NCI-H774 (cell line): ENCODE results near the gene BANK1.

Source experiments
- DNase-seq: peaks from one replicate; lab custom pipeline; 2025; lab: John Stamatoyannopoulos, UW

Gene BANK1

GRCh38 chr4:101790521-101791181 is at the start of gene BANK1:
Gene BANK1, plus strand, starts transcription at chr4:101790730. Its CDS starts 151 bp downstream, at chr4:101790881.
- DNase-seq = no peak

- no peak for DNase-seq
Observed at GRCh38 chr4:101753721-101754120, 36.8 kb upstream of the BANK1 start.

GRCh38 chr4:101756181-101756580 is 34.3 kb upstream of the BANK1 start:
- DNase-seq = no peak

GRCh38 chr4:101761405-101761804 is 29.1 kb upstream of the BANK1 start:
- no peak for DNase-seq

GRCh38 chr4:101762025-101762424 is 28.5 kb upstream of the BANK1 start:
- no peak for DNase-seq

GRCh38 chr4:101762534-101762933 is 28.0 kb upstream of the BANK1 start:
- no peak for DNase-seq

GRCh38 chr4:101763576-101763975 is 27.0 kb upstream of the BANK1 start:
- no peak for DNase-seq

- no peak for DNase-seq
Observed at GRCh38 chr4:101774807-101775206, 15.7 kb upstream of the BANK1 start.

- no peak for DNase-seq
Observed at GRCh38 chr4:101777431-101777830, 13.1 kb upstream of the BANK1 start.

- DNase-seq = no peak
Observed at GRCh38 chr4:101780284-101780683, 10.2 kb upstream of the BANK1 start.

- DNase-seq = no peak
Observed at GRCh38 chr4:101782546-101782945, 8.0 kb upstream of the BANK1 start.

- no peak for DNase-seq
Observed at GRCh38 chr4:101784957-101785356, 5.6 kb upstream of the BANK1 start.

- no peak for DNase-seq
Observed at GRCh38 chr4:101785486-101785885, 5.0 kb upstream of the BANK1 start.

GRCh38 chr4:101787701-101788316 is 2.7 kb upstream of the BANK1 start:
- DNase-seq = no peak

- DNase-seq = no peak
Observed at GRCh38 chr4:101791182-101791558, 640 bp downstream of the BANK1 start.

- no peak for DNase-seq
Observed at GRCh38 chr4:101792056-101792590, 1.6 kb downstream of the BANK1 start.

GRCh38 chr4:101793397-101793796 is 2.9 kb downstream of the BANK1 start:
- no peak for DNase-seq

GRCh38 chr4:101794806-101795205 is 4.3 kb downstream of the BANK1 start:
- no peak for DNase-seq

- DNase-seq = no peak
Observed at GRCh38 chr4:101795704-101796103, 5.2 kb downstream of the BANK1 start.

GRCh38 chr4:101801958-101802357 is 11.4 kb downstream of the BANK1 start:
- DNase-seq = no peak

- DNase-seq = no peak
Observed at GRCh38 chr4:101806914-101807313, 16.4 kb downstream of the BANK1 start.

- DNase-seq = no peak
Observed at GRCh38 chr4:101807351-101807750, 16.8 kb downstream of the BANK1 start.

GRCh38 chr4:101813604-101814003 is 23.1 kb downstream of the BANK1 start:
- no peak for DNase-seq

GRCh38 chr4:101818362-101818761 is 27.8 kb downstream of the BANK1 start:
- DNase-seq = no peak
